ENCODE results near the gene HES6.

- TF ChIP-seq GATA1 (IDR thresholded peaks at IDR 0.05; ENCODE audit: low read depth, low read length) (no peak), POLR2A (IDR thresholded peaks at IDR 0.05; ENCODE audit: low read length) (no peak)
Measured at GRCh38 chr2:238267884-238268680, 28.2 kb upstream of the HES6 start.
